Activated naive CD4-positive, alpha-beta T cell treated with anti-CD3 and anti-CD28 coated beads, Interleukin-2, amount 50 U/mL, for 72 hours (primary cell): ENCODE results near the gene ACTN1. TPM values are rescaled to one million over a fixed set of nuclear protein-coding genes. Genes with fewer than 3 reads are reported as not detected.
"Not testable (repeated sequence)": the region's sequence is repeated elsewhere in the genome, so short reads cannot be mapped to it uniquely, and the experiment has no call there.

Experiments used
- ATAC-seq, 2 donors: fragments of 150-1000 bp; cut with Tn5 transposase; 2 replicates each; pipeline ENCODE4 v1.10.0; 2021; ENCODE audit warnings: mild to moderate bottlenecking in 2 of 2, moderate library complexity in 2 of 2
- DNase-seq, 2 donors: peaks; one replicate each; pipeline ENCODE4 v3.0.0; 2021 to 2022; ENCODE audit warnings: low spot score in 2 of 2
- H3K27ac Mint-ChIP-seq, 2 donors: one replicate each; pipeline ENCODE4 v1.8.0; 2022; ENCODE audit warnings: mild to moderate bottlenecking in 2 of 2, mixed read lengths in 2 of 2
- H3K36me3 Mint-ChIP-seq, 2 donors: one replicate each; pipeline ENCODE4 v1.8.0; 2022; ENCODE audit warnings: mixed read lengths in 2 of 2
- H3K9me3 Mint-ChIP-seq, 2 donors: one replicate each; pipeline ENCODE4 v1.8.0; 2022; ENCODE audit warnings: mixed read lengths in 2 of 2
- total RNA-seq, 2 donors: library from RNA; stranded (reverse); gene quantifications; one replicate each; pipeline ENCODE4 v1.2.3, GENCODE V29; 2022

The ACTN1 gene
- total RNA-seq, 2 donors from 2014 or later: 106 to 120 TPM

GRCh38 chr14:68865542-68865941 lies 113.6 kb downstream of the ACTN1 start:
- H3K36me3 Mint-ChIP-seq: peaks cover 0 to 8% of the 10 kb centered on the region in 2 donors
- H3K27ac Mint-ChIP-seq: no peak overlapping the region
- ATAC-seq (no peak), DNase-seq (no peak)
- peaks cover 0 to 7% of the 10 kb centered on the region in 2 donors for H3K9me3 Mint-ChIP-seq

DNA sequence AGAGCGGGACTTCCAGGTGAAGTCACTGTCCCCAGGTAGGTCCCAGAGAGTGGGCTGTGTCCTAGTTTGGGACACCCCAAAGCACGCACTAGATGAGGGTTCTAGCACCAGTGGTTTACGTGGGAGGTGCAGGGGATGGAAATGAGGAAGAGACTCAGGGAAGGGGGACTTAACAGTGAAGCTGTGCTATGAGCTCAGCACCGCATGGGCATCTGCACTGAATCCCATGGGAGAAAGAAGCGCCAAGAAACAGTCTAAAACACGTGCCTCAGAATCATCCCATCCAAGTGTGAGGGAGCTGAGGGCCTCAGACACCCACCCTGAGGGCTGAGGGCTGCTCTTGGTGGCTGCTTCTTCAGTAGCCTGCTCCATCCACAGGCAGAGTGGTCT lies 114.7 kb downstream of the ACTN1 start:
- H3K27ac Mint-ChIP-seq: no peak overlapping the region
- no peak for ATAC-seq
- H3K9me3 Mint-ChIP-seq: peaks cover 0 to 7% of the 10 kb centered on the region in 2 donors
- DNase-seq: no peak
- peaks cover 0 to 8% of the 10 kb centered on the region in 2 donors for H3K36me3 Mint-ChIP-seq

GRCh38 chr14:68863610-68864360 lies 115.3 kb downstream of the ACTN1 start:
- Mint-ChIP-seq H3K36me3 (peaks cover 0 to 8% of the 10 kb centered on the region in 2 donors), H3K27ac (no peak overlapping the region), H3K9me3 (peaks cover 0 to 7% of the 10 kb centered on the region in 2 donors)
- DNase-seq (no peak), ATAC-seq (peak in 1 of 2 donors; percentile 13)

- DNase-seq (peak; percentile 64 to 74), ATAC-seq (peak; percentile 69 to 80)
- H3K27ac Mint-ChIP-seq: peak overlapping the region in 1 of 2 donors; percentile 44
- H3K9me3 Mint-ChIP-seq: peaks cover 0 to 7% of the 10 kb centered on the region in 2 donors
- peaks cover 0 to 8% of the 10 kb centered on the region in 2 donors for H3K36me3 Mint-ChIP-seq
Measured at GRCh38 chr14:68862954-68863594, 116.0 kb downstream of the ACTN1 start.

- peak overlapping the region in 1 of 2 donors; percentile 34 for H3K27ac Mint-ChIP-seq
- peak in 1 of 2 donors; percentile 42 for DNase-seq
- H3K36me3 Mint-ChIP-seq: peaks cover 0 to 7% of the 10 kb centered on the region in 2 donors
- peaks cover 0 to 7% of the 10 kb centered on the region in 2 donors for H3K9me3 Mint-ChIP-seq
- no peak for ATAC-seq
Measured at GRCh38 chr14:68860771-68861170, 118.3 kb downstream of the ACTN1 start.

DNA sequence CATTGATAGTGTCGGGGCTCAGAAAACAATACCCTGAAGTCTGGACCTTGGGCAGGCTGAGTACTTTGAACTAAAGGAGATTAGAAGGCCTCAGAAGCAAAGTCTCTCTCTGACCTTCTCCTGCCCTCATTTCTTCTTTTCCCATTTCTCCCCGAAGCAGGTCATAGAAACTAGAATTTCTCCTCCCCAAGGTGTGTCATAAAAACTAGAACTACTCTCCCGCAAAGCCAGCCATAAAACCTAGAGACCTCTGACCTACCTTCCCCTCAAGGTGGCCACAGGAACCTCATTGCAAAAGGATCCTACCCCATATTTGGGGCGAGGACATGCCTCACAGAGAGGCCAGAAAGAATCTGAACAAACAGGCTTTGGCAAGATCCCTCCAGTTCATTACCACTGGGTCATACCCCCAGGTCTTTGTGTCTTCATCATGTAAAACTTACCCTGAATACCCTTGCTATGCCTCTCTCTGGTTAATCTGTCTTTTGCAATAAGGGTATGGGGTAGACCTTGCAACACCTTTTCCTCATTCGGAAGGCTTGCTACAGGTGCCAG lies 121.5 kb downstream of the ACTN1 start:
- Mint-ChIP-seq H3K9me3 (no peaks in the 10 kb centered on the region), H3K36me3 (no peaks in the 10 kb centered on the region), H3K27ac (no peak overlapping the region)
- no peak for ATAC-seq
- DNase-seq: peak in 1 of 2 donors; percentile 23

DNA sequence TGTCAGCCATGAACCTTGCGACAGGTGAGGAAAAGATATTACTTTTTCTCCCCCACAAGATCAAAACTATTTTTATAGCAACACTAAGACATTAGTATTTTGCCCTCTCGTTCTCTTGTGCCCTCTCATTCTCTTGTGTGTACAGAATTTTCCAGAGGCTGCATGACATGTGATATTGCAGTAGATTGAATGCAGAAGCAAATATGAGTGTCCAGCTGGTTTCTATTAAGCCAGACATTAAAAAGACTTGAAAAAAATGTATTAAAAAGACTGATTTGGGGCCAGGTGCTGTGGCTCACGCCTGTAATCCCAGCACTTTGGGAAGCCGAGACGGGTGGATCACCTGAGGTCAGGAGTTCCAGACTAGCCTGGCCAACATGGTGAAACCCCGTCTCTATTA lies 122.5 kb downstream of the ACTN1 start:
- no peaks in the 10 kb centered on the region for H3K9me3 Mint-ChIP-seq
- H3K27ac Mint-ChIP-seq: no peak overlapping the region
- no peak for ATAC-seq
- H3K36me3 Mint-ChIP-seq: no peaks in the 10 kb centered on the region
- peak in 1 of 2 donors; percentile 16 for DNase-seq

GRCh38 chr14:68854421-68854820 lies 124.7 kb downstream of the ACTN1 start:
- H3K27ac Mint-ChIP-seq: peak overlapping the region; percentile 32 to 55
- H3K9me3 Mint-ChIP-seq: no peaks in the 10 kb centered on the region
- DNase-seq (no peak), ATAC-seq (no peak)
- H3K36me3 Mint-ChIP-seq: no peaks in the 10 kb centered on the region

DNA sequence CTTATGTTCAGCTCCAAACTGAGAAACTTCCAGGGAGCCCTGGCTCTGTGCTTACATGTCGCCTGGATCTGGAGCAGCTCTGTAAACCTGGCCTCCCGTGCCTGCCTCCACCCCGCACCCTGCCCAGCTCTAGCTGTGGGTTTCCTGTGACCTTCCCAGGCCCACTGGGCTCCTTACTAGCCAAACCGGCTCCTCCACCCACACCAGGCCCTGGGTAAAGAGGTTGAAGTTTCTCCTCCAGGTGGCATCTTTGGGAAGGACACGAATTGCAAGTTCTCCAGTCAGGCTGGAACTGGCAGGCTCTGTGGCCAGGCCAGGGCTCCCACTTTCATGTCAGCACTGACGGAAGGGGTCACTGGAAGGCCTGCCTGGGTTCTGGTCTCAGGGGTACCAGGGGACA lies 125.4 kb downstream of the ACTN1 start:
- Mint-ChIP-seq H3K9me3 (no peaks in the 10 kb centered on the region), H3K36me3 (no peaks in the 10 kb centered on the region), H3K27ac (no peak overlapping the region)
- ATAC-seq: no peak
- no peak for DNase-seq

DNA sequence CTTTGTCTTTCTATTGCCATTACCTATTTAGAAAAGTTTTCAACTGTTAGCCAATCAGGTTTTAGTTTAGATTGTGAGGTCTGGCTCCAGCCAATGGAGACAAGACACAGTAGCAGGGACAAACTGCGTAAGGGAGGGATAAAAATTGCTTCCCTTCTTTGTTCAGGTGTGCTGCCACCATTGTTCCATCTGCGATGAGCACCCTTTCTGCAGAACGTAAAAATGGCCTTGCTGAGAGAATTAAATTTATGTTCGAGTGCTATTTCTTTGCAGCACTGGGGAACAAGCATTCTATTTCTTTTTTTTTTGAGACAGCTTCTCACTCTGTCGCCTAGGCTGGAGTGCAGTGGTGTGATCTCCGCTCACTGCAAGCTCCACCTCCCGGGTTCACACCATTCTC lies 126.6 kb downstream of the ACTN1 start:
- not testable (repeated sequence) for H3K27ac Mint-ChIP-seq, ATAC-seq, H3K9me3 Mint-ChIP-seq, H3K36me3 Mint-ChIP-seq, DNase-seq

DNA sequence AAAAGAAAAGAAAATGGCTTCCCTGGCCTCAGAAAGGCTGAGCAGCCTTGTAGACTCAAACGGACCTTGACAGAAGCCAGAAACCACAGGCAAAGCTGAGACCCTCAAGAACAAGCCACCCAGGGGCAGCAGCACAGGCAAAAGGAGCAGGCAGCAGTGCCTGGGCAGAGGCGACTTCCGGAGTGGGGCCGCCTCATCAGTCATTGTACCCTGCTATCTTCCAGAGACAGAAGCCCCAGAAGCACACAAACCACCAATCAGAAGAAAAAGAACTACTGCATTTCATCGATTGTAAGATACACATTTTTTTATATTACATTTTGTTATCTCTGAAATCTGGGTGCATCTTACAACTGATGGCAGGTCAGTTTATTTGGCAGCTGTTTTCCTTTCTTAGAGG lies 128.0 kb downstream of the ACTN1 start:
- ATAC-seq (no peak), DNase-seq (no peak)
- H3K36me3 Mint-ChIP-seq: no peaks in the 10 kb centered on the region
- no peak overlapping the region for H3K27ac Mint-ChIP-seq
- H3K9me3 Mint-ChIP-seq: no peaks in the 10 kb centered on the region

DNA sequence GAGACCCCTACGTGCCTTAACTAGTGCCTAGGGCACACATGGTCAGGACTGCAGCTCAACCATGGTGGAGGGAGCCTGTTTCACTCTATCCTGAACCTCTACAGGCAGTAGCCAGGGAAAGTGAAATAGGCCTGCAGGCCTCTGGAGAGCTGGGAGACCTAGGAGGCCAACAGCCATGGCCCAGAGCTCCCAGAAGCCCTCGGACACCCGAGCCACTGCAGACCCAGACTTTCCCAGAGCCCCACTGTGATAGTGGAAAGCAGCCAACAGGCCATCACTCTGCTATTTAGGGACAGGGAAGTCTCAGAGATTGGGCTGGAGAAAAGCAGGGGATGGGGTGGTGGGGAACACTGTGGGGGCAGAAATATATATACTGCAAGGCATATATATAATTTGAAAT lies 129.7 kb downstream of the ACTN1 start:
- H3K36me3 Mint-ChIP-seq: no peaks in the 10 kb centered on the region
- DNase-seq (no peak), ATAC-seq (no peak)
- H3K27ac Mint-ChIP-seq: no peak overlapping the region
- no peaks in the 10 kb centered on the region for H3K9me3 Mint-ChIP-seq

DNA sequence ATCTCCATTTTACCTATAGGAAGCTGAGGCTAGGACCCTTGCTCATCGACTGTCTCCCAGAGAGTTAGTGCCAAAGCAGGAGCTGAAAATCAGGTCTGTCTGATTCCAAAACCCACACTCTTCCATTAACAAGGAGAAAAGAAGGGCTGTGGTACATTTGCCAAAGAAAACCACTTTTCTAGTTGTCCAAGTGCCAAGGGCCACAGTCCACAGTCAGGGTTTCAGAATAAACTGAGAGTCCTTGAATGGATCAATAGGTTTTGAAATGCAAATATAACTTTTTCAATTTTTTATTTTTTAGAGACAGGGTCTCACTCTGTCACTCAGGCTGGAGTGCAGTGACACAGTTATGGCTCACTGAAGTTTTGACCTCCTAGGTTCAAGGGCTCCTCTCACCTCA lies 130.8 kb downstream of the ACTN1 start:
- ATAC-seq (no peak), DNase-seq (no peak)
- no peaks in the 10 kb centered on the region for H3K36me3 Mint-ChIP-seq
- no peak overlapping the region for H3K27ac Mint-ChIP-seq
- no peaks in the 10 kb centered on the region for H3K9me3 Mint-ChIP-seq

- not testable (repeated sequence) for H3K27ac Mint-ChIP-seq, ATAC-seq, H3K9me3 Mint-ChIP-seq, H3K36me3 Mint-ChIP-seq, DNase-seq
Measured at GRCh38 chr14:68847640-68848039, 131.5 kb downstream of the ACTN1 start.

- H3K9me3 Mint-ChIP-seq: no peaks in the 10 kb centered on the region
- ATAC-seq (no peak), DNase-seq (no peak)
- no peaks in the 10 kb centered on the region for H3K36me3 Mint-ChIP-seq
- no peak overlapping the region for H3K27ac Mint-ChIP-seq
Measured at GRCh38 chr14:68846466-68846865, 132.6 kb downstream of the ACTN1 start.

- ATAC-seq (no peak), DNase-seq (no peak)
- Mint-ChIP-seq H3K9me3 (peaks cover 0 to 5% of the 10 kb centered on the region in 2 donors), H3K27ac (no peak overlapping the region), H3K36me3 (peaks cover 0 to 5% of the 10 kb centered on the region in 2 donors)
Measured at GRCh38 chr14:68844210-68844545, 134.9 kb downstream of the ACTN1 start.

GRCh38 chr14:68843471-68844209 lies 135.5 kb downstream of the ACTN1 start:
- ATAC-seq: peak; percentile 55 to 56
- H3K27ac Mint-ChIP-seq: peak overlapping the region in 1 of 2 donors; percentile 16
- H3K9me3 Mint-ChIP-seq: peaks cover 0 to 9% of the 10 kb centered on the region in 2 donors
- H3K36me3 Mint-ChIP-seq: peaks cover 0 to 9% of the 10 kb centered on the region in 2 donors
- DNase-seq: peak in 1 of 2 donors; percentile 79
